ENCODE measurements around the gene WRAP53. TPM values are rescaled to one million over a fixed set of nuclear protein-coding genes. Genes with fewer than 3 reads are reported as not detected.

Gene WRAP53
- 10.1 and 10.6 TPM in 2 replicates for total RNA-seq

DNA sequence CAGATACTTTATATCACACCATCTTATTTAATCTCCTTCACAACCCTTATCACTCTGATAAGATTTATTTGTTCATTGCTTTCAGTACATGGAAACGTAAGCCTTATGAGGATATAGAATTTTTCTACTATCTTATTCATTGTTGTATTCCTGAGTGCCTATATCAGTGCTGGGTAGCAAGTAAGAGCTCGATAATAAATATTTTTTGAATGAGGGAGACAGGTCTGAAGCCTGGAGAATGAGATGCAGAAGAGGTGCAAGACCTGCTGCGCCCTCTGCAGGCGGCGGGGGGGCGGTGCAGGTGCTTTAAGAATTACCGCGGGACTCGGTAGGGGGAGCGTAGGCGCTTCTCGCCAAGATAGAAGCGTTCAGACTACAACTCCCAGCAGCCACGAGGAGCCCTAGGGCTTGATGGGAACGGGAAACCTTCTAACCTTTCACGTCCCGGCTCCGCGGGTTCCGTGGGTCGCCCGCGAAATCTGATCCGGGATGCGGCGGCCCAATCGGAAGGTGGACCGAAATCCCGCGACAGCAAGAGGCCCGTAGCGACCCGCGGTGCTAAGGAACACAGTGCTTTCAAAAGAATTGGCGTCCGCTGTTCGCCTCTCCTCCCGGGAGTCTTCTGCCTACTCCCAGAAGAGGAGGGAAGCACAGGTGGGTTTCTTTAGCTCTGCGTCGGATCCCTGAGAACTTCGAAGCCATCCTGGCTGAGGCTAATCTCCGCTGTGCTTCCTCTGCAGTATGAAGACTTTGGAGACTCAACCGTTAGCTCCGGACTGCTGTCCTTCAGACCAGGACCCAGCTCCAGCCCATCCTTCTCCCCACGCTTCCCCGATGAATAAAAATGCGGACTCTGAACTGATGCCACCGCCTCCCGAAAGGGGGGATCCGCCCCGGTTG lies at the start of gene WRAP53:
WRAP53 (plus strand) TSS at position 570 of the 900 bp plus-strand sequence; CDS start at position 742, 172 bp downstream.

DNA sequence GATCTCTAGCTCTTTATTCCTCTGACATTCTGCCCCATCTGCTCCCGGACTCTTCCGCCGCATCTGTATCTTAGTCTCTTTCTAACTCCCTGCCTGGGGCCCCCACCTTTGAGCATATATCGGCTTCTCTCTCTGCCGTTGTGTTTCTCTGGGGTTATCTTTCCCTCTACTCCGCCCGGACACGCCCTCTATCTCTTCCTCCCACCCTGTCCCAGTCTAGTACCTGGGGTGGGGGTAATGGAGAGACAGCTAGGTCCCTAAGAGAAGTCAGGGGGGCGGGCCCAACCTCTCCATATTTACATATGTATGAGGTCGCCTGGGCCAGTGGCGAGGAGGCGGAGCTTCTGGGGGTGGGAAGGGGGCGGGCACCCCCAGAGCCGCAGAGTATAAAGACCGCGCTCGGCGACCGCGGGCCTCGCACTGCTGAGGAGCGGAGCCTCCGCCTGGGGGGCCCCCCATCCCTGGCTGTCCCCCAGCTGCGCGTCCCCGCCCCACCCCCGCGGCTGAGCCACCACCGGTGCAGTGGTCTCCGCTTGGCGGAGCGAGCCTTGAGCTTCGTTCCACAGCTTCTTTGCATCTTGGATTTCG lies 37.7 kb upstream of the WRAP53 start, which contains the start of gene ATP1B2:
ATP1B2 (plus strand) TSS at position 418 of the 588 bp plus-strand sequence. CDS start 593 bp downstream, outside the sequence.

DNA sequence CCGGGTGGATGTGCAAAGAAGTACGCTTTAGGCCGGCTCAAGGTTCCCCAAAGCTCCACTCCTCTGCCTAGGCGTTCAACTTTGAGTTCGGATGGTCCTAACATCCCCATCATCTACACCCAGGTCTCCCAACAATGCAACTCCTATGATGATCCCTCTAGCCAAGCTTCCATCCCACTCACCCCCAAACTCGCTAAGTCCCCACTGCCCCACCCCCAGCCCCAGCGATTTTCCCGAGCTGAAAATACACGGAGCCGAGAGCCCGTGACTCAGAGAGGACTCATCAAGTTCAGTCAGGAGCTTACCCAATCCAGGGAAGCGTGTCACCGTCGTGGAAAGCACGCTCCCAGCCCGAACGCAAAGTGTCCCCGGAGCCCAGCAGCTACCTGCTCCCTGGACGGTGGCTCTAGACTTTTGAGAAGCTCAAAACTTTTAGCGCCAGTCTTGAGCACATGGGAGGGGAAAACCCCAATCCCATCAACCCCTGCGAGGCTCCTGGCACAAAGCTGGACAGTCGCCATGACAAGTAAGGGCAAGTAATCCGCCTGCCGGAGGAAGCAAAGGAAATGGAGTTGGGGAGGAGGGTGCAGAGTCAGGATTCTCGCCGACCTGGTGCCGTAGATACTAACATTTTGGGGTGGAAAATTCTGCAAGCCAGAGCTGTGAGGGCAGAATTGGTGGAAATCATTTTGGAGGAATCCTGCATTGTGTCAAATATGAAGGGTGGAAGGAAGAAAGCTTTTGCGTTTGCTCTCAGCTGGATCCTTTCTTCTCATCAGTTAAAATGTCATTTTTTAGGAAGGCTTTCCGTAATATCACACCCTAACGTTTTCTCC lies 987 bp upstream of the WRAP53 start, which contains the start of gene TP53:
TP53 (minus strand) TSS at position 419 of the 836 bp plus-strand sequence. CDS start 10,896 bp downstream, outside the sequence.

DNA sequence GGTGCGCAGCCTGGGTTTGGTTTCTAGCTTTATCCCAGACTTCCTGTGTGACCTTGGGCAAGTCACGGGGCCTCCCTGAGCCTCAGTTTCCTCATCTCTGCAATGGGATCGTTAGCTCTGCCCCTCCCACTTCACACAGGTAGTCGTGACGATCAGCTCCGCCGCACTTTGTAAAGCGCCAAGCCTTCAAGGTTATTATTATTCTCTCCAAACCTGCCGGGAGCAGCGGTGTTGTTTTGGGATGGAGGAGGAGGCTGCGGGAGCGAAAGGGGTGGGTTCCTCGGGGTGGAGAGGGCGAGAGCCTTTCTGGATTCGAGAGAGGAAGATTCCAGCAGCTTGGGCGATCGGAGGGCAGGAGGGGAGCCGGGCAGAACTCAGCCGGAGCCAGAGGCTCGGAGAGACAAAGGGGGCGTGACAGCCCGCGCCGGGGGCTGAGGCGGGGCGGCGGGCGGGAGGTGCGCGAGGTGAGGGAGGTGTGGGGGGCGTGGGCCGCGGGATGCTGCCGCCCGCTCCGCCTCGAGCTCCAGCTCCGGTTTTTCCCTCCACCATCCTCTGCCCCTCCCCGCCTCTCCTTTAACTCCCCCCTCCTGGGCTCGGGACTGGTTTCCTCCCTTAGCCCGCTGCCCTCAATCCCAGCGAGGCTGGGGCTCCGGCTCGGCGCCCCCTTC lies 16.5 kb downstream of the WRAP53 start, which contains the start of gene EFNB3:
EFNB3 (plus strand) TSS at position 602 of the 668 bp plus-strand sequence. CDS start 397 bp downstream, outside the sequence.

DNA sequence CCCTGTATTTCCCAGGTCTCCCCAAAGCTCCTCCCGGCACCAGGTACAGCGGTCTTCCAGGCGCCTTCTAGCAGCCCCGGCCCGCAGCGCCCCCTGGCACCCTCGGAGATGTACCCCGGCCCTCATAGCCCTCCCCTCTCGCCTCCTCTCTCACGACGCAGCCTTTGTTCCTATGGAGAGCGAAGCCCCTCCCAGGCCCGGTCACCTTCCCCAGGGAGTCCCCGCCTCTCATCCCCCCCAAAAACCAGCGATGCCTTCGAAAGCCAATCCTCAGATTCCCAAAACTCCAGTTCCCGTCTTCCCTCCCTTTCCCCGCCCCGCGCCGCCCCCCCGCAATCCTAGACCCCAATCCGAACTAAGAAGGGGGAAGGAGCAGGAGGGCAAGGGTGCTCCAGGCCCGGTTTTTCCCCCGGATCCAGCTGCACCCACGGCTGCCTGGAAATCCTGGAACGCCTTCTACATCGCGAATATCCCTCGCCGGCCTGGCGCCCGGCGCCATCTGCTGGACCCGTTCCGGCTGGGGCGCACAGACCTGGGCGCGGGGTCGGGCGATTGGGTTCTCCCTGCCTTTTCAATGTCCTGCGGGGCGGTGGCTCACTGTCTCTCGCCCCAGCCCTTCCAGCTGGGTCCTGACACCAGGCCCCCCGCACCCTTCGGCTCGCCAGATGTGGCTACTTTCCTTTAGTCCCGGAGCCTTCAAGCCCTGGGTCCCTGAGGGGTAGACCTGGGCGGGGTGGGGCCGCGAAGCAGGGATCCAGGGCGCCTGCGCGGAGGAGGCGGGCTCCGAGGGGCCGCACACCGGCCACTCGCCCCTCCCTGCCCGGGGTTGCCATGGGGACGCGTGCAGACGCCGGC lies 28.9 kb downstream of the WRAP53 start, which contains the start of gene DNAH2:
DNAH2 (plus strand) TSS at position 844 of the 855 bp plus-strand sequence. CDS start 1,991 bp downstream, outside the sequence.

Other genes with a start within 250 kb of the WRAP53 start
- gene FGF11, start 249.0 kb upstream of the WRAP53 start, total RNA-seq = 0.15 and 0.32 TPM in 2 replicates
- gene CHRNB1, start 243.4 kb upstream of the WRAP53 start, total RNA-seq = 4.5 and 6.5 TPM in 2 replicates
- gene ZBTB4, start 208.8 kb upstream of the WRAP53 start, total RNA-seq = 6.7 and 7.1 TPM in 2 replicates
- not detected in 2 replicates for gene SLC35G6, start 207.0 kb upstream of the WRAP53 start, total RNA-seq
- gene POLR2A, start 204.1 kb upstream of the WRAP53 start, total RNA-seq = 54.1 and 66.9 TPM in 2 replicates
- 3.6 and 6.5 TPM in 2 replicates for gene TNFSF12, start 139.4 kb upstream of the WRAP53 start, total RNA-seq
- gene TNFSF13, start 129.7 kb upstream of the WRAP53 start, total RNA-seq = 0.46 and 1.6 TPM in 2 replicates
- gene SENP3, start 126.6 kb upstream of the WRAP53 start, total RNA-seq = 92.9 and 115 TPM in 2 replicates
- 1.1 and 1.3 TPM in 2 replicates for gene CD68, start 108.8 kb upstream of the WRAP53 start, total RNA-seq
- gene MPDU1, start 104.6 kb upstream of the WRAP53 start, total RNA-seq = 117 and 125 TPM in 2 replicates
- gene SOX15, start 98.4 kb upstream of the WRAP53 start, total RNA-seq = not detected in 2 replicates
- gene FXR2, start 73.6 kb upstream of the WRAP53 start, total RNA-seq = 39.2 and 47.7 TPM in 2 replicates
- 24.0 and 24.3 TPM in 2 replicates for gene SAT2, start 60.7 kb upstream of the WRAP53 start, total RNA-seq
- gene SHBG, start 58.3 kb upstream of the WRAP53 start, total RNA-seq = not detected in 2 replicates
- gene ATP1B2, start 37.6 kb upstream of the WRAP53 start, total RNA-seq = not detected in 2 replicates
- gene TP53, start 987 bp upstream of the WRAP53 start, total RNA-seq = 40.6 and 70.1 TPM in 2 replicates
- 0.15 and 0.97 TPM in 2 replicates for gene EFNB3, start 16.7 kb downstream of the WRAP53 start, total RNA-seq
- under 0.01 and 0.30 TPM in 2 replicates for gene DNAH2, start 29.3 kb downstream of the WRAP53 start, total RNA-seq
- 1.2 and 2.9 TPM in 2 replicates for gene KDM6B, start 145.7 kb downstream of the WRAP53 start, total RNA-seq
- gene TMEM88, start 166.6 kb downstream of the WRAP53 start, total RNA-seq = 27.0 and 44.8 TPM in 2 replicates
- gene NAA38, start 169.1 kb downstream of the WRAP53 start, total RNA-seq = 48.9 and 115 TPM in 2 replicates
- gene CYB5D1, start 169.5 kb downstream of the WRAP53 start, total RNA-seq = 7.0 and 7.1 TPM in 2 replicates
- gene CHD3, start 200.3 kb downstream of the WRAP53 start, total RNA-seq = 104 TPM in 2 replicates
- 0.65 and 0.76 TPM in 2 replicates for gene RNF227, start 227.8 kb downstream of the WRAP53 start, total RNA-seq
- 0.15 and 0.32 TPM in 2 replicates for gene KCNAB3, start 241.4 kb downstream of the WRAP53 start, total RNA-seq
- 34.5 and 35.4 TPM in 2 replicates for gene TRAPPC1, start 243.5 kb downstream of the WRAP53 start, total RNA-seq
- gene CNTROB, start 243.7 kb downstream of the WRAP53 start, total RNA-seq = 15.9 and 17.0 TPM in 2 replicates